ENCODE results near the gene SEC61A1. TPM values are rescaled to one million over a fixed set of nuclear protein-coding genes. Genes with fewer than 3 reads are reported as not detected.

SEC61A1 gene
- total RNA-seq, 2 donors from 2014 or later: 110 to 127 TPM

DNA sequence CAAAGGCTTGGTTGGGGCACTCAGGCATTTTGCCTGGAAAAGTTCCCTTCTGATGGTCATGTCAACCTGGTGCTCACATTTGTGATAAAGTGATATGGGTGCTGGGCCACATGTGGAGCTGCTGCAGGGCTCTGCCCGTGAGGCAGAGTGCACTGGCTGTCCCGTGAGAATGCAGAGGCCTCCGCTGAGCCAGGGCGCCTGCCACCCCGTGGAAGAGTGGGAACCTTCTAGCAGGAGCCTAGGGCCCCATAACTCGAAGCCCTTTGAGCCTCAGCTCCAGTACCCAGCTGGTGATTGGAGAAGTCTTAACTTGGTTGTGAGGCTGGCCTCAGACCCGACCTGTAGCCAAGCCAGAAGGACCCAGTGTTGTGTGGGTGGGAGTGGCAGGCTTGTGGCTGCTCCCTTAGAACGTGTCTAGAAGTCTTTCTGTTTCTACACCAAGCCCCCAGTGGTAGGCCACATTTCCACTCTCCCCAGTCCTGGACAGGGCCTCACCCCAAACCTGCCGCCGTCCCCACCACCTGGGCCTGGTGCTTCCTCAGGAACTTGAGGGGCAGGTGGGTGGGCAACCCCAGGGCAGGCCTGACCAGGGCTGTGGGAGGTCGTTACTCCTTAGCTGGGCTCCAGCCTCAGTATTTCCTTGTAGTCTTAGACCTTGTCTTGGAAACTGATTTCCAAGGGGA lies 19.7 kb downstream of the SEC61A1 start:
- peak overlapping the region in 1 of 2 donors; percentile 78 for H3K27ac Mint-ChIP-seq
- peaks cover 10 to 15% of the 10 kb centered on the region in 2 donors for H3K36me3 Mint-ChIP-seq
- no peaks in the 10 kb centered on the region for H3K9me3 Mint-ChIP-seq
- no peak for ATAC-seq
- DNase-seq (ENCODE audit: low spot score in 2 of 2): no peak

DNA sequence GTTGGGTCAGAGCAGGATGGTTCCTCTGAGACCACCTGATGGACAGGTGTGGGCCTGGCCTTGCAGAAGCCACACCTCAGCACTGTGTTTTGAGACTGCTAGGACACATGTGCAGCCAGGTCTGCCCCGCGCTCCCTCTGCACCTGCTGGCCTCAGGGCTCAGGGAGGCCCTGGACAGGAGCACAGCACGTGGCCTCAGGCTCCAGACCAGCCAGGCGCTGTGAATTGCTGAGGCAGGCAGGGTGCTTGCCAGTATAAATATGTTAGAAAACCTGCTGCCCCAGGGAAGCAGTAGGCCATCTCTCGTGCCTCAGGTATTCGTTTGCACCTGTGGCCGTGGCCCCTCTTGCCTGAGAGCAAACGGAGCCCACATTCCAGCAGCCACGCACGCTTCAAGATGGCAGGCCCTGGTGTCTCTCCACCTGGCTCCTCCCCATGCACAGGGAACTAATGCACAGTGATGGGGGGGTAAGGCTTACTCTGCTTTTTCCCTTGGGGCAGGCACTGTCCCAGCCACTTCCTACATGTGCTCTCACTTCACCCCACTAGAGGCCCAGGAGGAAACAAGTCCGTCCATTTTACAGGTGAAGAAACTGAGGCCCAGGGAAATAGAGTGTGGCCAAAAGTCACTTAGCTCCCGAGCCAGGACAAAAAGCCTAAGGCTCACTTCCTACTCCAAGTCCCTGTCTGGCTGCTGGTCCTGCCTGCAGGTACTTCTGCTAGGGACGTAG lies 20.4 kb downstream of the SEC61A1 start:
- ATAC-seq: no peak
- peaks cover 5 to 8% of the 10 kb centered on the region in 2 donors for H3K36me3 Mint-ChIP-seq

DNA sequence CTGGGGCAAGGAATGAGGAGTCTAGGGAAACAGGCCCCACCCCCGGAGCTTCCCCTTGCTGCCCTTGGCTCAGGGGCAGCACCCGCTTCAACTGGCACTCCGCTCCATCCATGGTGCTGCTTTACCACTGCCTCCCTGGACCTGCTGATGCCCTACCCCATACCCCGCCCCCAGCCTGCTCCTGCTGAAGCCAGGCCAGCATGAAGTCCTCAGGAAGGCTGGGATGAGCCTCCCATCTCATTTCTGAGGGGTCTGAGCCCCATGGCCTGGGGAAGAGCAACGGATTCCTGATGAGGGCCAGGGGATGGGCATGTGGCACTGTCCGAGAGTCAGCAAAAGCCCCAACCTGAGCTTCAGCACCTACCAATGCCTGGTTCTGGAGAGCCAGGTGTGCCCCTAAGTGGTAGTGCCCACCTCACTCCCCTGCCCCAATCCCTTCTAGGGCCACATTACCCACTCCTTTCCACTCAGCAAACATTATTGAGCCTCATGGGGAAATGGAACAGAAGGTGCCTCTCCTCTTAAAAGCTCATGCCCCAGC lies 21.0 kb downstream of the SEC61A1 start:
- DNase-seq (ENCODE audit: low spot score in 2 of 2): no peak
- ATAC-seq: no peak
- H3K27ac Mint-ChIP-seq: peak overlapping the region in 1 of 2 donors; percentile 74
- H3K36me3 Mint-ChIP-seq: peaks cover 2% of the 10 kb centered on the region in 2 donors
- no peaks in the 10 kb centered on the region for H3K9me3 Mint-ChIP-seq

More for the DNA sequence above, 20.4 kb downstream of the SEC61A1 start:
- no peak for DNase-seq (ENCODE audit: low spot score in 2 of 2)
- Mint-ChIP-seq H3K27ac (peak overlapping the region in 1 of 2 donors; percentile 78), H3K9me3 (no peaks in the 10 kb centered on the region)

DNA sequence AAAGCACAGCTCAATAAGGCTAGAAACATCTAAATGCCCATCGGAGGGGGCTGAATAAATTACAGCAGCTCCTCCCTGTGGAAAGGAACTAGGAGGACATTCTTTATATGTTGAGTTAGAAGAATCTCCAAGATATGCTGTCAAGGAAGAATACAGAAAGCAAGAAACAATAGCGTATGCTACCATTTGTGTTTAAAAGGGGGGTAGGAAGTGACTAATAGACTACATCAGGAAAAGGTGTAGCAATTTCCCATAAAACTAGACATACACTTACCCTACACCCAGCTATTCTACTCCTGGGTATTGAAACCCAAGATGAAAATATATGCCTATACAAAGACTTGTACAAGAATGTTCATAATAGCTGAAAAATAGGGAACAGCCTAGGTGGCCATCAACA lies 21.6 kb downstream of the SEC61A1 start:
- Mint-ChIP-seq H3K36me3 (no peaks in the 10 kb centered on the region), H3K9me3 (no peaks in the 10 kb centered on the region), H3K27ac (peak overlapping the region in 1 of 2 donors; percentile 74)
- ATAC-seq (no peak), DNase-seq (ENCODE audit: low spot score in 2 of 2) (no peak)

DNA sequence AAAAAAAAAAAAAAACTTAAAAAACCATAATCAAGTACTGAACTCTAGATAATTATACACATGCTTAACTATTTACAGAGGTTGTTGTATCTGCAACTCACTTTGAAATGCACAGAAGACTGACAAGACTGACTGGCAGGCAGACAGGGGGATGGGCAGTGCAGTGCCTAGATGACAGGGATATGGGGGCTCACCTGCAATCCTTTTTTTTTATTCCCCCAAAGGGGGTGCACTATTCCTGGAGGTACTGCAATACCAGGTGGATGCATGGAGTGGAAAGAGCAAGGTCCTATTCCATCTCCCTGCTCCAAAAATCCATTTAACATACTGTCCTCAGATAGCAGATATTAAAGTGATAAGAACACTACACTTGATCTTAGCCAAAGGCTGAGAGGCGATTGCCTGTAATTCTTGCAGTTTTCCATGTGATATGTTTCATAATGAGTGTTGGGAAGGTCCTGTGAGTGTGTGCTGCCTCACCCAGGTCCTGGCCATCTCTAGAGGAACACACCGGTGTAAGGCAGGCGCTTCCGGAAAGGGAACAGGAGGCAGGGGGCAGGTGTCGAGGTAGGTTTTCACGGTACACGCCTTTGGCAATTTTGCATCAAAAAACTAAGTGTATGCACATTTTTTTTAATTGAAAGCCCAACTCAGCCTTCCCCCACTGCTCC lies 22.7 kb downstream of the SEC61A1 start:
- peak overlapping the region in 1 of 2 donors; percentile 19 for H3K27ac Mint-ChIP-seq
- ATAC-seq: peak; percentile 1 to 7
- DNase-seq (ENCODE audit: low spot score in 2 of 2): no peak

DNA sequence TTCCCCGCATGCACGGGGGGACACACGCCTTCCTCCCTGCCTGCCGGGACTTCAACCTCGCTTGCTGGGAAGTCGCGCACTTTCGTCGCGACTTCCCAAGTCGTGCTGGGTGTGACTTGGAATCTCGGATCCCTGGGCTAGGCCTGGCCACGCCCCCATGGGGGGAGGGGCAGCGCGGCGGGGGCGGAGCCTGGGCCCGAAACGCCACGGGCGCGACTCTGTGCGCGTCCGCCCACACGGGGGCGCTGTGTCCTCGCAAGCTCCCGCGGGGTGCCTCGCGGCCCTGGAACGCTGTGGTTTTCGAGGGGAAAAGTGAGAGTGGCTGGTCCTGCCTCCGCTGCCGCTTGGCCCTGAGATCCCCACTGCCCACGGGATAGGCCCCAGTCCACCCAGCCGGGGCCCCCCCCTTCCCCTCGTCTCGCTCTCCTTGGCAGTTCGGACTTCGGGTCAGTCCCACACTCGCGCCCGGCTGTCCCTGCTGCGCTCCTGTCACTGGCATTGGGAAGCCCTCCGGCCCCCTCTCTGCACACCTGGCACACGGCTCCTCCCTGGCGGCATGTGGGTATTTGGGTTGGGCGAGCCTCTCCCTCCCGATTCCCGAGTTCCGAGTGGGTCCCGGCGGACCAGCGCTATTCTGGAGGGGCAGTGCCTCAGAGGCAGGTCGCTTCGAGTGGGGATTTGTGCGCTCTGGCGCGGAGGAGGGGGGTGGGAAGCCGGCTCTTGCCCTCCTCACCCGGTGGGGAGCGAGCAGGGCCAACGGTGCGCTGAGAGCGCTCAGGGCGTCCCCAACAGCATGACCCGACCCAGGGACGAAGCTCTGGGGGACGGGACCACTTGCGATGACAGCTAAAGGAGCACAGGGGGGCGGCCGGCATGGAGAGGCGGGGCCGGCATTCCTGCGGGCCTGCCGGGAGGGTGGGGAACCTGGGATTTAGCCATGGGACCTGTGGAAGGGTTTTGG lies 23.6 kb downstream of the SEC61A1 start:
- ATAC-seq (peak; percentile 77 to 82), DNase-seq (ENCODE audit: low spot score in 2 of 2) (peak; percentile 82 to 93)
- Mint-ChIP-seq H3K27ac (peak overlapping the region in 1 of 2 donors; percentile 19), H3K9me3 (no peaks in the 10 kb centered on the region), H3K36me3 (peaks cover 1 to 7% of the 10 kb centered on the region in 2 donors)

More for the DNA sequence above, 22.7 kb downstream of the SEC61A1 start:
- Mint-ChIP-seq H3K9me3 (no peaks in the 10 kb centered on the region), H3K36me3 (no peaks in the 10 kb centered on the region)

DNA sequence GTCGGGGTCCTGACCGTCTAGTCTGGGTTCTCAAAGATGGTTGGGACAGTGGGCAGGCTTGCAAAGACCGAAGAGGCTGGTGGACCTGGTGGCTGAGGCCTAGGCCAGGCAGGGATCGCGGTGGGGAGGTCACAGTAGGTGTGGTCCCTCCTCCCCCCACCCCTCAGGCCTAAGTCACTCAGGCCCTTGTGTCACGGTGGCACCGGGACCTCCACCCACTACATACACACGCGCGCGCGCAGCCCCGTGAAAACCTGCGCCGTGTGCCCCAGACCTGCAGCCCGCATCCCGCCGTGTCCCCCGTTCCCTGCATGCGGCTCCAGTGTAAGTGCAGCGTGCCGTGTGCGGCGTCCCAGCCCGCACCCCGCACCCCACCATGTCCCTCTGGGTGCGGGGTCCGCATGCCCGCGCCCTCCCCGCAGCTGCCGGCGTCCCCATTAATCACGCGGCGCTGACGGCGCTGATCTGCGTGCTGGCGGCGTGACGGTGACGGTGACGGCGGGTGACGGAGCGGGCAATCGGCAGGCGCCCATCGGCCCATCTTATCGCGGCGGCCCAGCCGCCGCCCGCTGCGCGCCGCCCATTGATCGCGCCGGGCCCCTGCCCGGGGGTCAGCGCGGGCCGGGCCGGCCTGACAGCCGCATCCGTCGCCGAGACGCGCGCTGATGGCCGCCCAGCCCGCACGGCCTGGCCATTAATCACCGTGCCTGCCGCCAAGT lies 24.4 kb downstream of the SEC61A1 start:
- Mint-ChIP-seq H3K27ac (no peak overlapping the region), H3K36me3 (peaks cover 8 to 9% of the 10 kb centered on the region in 2 donors), H3K9me3 (no peaks in the 10 kb centered on the region)
- DNase-seq (ENCODE audit: low spot score in 2 of 2) (peak in 1 of 2 donors; percentile 28), ATAC-seq (peak; percentile 15 to 25)

DNA sequence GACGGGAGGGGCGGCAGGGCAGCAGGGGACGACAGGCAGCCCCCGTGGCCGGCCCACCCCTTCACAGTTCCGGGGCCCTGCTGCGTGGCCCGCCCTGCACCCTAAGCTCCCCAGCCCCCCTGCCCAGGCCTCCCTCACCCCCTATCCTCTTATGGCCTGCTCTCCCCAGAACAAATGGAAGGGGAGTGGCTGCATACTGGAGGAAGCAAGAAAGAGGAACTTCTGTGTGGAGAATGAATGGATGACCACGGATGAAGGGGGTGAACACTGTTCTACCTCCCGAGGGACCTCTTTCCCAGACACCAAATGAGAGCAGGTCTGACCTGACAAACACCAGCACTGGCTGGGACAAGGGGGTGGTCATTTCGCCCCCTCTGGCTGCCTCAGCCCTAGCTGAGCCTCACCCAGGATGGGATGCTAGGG lies 25.0 kb downstream of the SEC61A1 start:
- no peaks in the 10 kb centered on the region for H3K9me3 Mint-ChIP-seq
- H3K36me3 Mint-ChIP-seq: peaks cover 8 to 10% of the 10 kb centered on the region in 2 donors
- no peak for DNase-seq (ENCODE audit: low spot score in 2 of 2)
- no peak overlapping the region for H3K27ac Mint-ChIP-seq
- ATAC-seq: no peak

DNA sequence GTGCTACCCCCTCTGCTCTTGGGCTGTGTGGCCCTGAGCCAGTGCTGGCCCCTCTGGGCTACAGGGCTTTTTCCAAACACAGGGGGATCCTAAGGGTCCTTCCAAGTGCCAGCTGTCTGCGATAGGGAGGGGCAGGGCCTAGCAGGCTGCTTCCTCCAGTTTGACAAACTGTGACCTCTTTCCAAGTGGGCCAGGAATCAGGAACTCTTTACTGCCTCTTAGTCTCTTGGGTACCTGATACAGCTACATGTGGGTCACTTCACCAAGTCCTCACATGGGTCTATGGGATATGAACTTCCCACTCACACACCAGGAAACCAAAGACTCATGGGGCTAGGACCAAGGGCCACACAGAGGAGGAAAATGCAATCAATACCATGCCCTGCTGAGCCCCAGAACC lies 25.4 kb downstream of the SEC61A1 start:
- DNase-seq (ENCODE audit: low spot score in 2 of 2) (no peak), ATAC-seq (no peak)
- Mint-ChIP-seq H3K27ac (no peak overlapping the region), H3K9me3 (no peaks in the 10 kb centered on the region), H3K36me3 (peaks cover 11 to 12% of the 10 kb centered on the region in 2 donors)

DNA sequence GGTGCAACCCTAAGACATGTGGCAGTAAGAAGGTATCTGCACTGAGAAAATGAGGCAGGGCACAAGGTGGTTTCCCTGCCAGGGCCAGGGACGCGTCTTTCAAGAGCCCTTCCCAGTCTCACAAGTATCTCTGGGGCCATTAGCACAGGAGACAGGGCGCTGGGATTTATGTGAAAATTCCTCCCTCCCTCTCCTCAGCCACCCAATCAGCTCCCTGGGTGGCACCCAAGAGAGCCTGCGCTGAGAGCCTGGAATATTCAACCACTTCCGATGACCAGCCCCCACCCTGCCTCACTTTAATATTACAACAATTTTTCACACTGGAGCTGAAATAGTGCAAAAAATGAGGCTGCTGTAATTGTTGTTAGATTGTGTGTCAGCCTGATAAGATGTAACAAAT lies 26.1 kb downstream of the SEC61A1 start:
- H3K36me3 Mint-ChIP-seq: peaks cover 16 to 17% of the 10 kb centered on the region in 2 donors
- DNase-seq (ENCODE audit: low spot score in 2 of 2): no peak

DNA sequence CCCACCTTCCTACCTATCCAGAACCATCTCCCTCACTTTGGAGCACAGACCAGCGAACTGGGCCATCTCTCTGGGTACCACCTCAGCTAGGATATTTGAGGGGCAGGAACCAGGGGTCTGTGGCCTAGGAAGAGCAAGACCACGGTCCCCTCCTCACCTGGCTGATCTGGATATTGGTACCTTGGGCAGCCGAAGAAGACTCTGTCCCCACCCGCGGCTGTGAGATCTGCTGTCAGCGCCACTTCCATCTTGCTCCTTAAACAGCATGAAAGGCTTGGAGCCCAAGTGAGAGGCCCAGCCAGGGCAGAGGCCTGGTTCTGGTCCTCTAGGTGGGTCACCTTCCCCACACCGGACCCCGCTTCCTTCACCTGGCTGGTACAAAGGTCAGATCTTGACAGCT lies 26.6 kb downstream of the SEC61A1 start:
- ATAC-seq: no peak
- H3K9me3 Mint-ChIP-seq: no peaks in the 10 kb centered on the region
- peaks cover 16 to 17% of the 10 kb centered on the region in 2 donors for H3K36me3 Mint-ChIP-seq
- DNase-seq (ENCODE audit: low spot score in 2 of 2): no peak
- H3K27ac Mint-ChIP-seq: no peak overlapping the region

More for the DNA sequence above, 26.1 kb downstream of the SEC61A1 start:
- Mint-ChIP-seq H3K27ac (no peak overlapping the region), H3K9me3 (no peaks in the 10 kb centered on the region)
- no peak for ATAC-seq

DNA sequence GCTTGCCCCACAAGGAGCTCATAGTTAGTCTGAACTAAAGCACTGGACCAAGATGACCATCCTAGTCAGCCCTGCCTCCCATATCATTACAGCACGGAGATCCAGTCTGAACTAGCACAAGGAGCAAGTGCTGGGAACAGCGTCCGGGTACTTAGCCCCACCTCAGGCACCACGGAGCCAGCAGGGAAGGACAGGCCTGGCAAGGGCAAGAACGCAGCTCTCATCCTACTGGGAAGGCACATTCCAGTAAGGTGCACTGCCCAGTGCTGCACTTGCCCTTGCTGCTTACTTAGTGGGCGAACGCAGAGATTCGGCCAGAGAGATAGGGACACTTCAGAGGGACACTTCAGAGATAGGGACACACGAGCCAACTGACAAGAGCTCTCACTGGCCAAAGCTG lies 27.6 kb downstream of the SEC61A1 start:
- Mint-ChIP-seq H3K36me3 (peaks cover 17 to 24% of the 10 kb centered on the region in 2 donors), H3K9me3 (no peaks in the 10 kb centered on the region), H3K27ac (no peak overlapping the region)
- DNase-seq (ENCODE audit: low spot score in 2 of 2): no peak
- ATAC-seq: no peak

DNA sequence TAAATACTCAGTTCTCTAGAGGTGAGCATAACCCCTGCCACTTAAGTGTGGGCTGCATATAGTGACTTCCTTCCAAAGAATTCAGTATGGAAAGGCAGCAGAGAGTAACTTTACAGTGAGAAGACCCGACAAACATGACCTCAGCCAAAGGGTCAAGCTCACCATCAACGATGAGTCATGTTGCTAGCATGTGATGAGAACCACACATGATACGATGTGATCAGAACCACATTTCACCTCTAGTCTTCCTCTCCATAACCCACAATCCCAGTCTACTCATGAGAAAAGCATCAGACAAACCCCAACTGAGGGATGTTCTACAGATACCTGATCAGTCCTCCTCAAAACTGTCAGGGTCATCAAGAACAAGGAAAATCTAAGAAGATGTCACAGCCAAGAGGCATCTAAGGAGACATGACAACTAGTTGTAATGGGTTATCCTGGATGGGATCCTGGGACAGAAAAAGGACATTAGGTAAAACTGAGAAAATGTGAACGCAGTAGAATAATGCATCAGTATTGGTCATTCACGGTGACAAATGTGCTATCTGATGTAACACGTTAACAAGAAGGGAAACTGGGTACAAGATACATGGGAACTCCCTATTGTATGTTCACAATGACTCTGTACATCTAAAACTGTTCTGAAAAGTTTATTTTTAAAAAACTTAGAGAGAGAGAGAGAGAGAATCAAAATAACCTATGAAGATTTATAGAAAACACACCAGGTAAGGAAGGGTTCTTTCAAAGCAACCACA lies 28.3 kb downstream of the SEC61A1 start:
- H3K9me3 Mint-ChIP-seq: no peaks in the 10 kb centered on the region
- H3K27ac Mint-ChIP-seq: no peak overlapping the region

DNA sequence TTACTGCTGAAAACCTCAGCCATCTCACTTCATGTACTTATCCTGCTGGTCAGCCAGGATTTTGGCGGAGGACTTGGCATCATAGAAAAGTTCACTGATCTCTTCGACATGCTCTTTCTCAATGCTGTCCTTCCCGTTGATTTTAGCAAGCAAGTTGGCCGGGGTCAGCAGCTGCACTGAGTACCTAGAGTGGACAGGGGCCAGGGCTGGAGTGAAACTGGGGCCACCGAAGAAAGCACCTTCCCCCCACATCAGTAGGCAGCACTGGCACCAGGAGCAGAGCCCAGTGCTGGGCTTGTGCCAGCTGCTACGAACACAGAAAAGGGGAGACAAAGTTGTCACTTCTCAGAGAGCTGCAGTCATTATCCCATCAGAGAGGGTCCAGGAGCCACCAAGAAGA lies 29.0 kb downstream of the SEC61A1 start:
- peak overlapping the region in 1 of 2 donors; percentile 50 for H3K27ac Mint-ChIP-seq
- H3K36me3 Mint-ChIP-seq: peaks cover 21 to 28% of the 10 kb centered on the region in 2 donors
- no peaks in the 10 kb centered on the region for H3K9me3 Mint-ChIP-seq
- DNase-seq (ENCODE audit: low spot score in 2 of 2) (no peak), ATAC-seq (no peak)

More for the DNA sequence above, 28.3 kb downstream of the SEC61A1 start:
- no peak for DNase-seq (ENCODE audit: low spot score in 2 of 2)
- no peak for ATAC-seq
- peaks cover 20 to 27% of the 10 kb centered on the region in 2 donors for H3K36me3 Mint-ChIP-seq

DNA sequence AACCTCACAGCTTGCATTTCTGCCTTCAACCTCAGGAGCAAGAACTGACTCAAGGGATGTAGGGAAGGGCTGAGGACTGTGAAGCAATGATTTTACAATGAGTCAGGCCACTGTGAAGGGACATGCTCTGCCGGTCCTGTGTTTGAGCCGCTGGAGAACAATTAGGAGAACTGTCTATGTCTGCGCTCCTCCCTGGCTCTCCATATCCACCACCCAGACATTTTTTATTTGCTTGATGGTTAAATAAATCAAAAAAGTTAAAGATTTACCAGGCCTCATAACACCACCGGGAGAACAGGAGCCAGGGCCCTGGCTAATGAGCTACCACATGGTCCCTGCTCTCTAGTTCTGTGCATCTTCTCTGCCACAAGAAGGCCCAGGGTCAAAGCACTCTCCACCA lies 29.6 kb downstream of the SEC61A1 start:
- no peak overlapping the region for H3K27ac Mint-ChIP-seq
- H3K36me3 Mint-ChIP-seq: peaks cover 21 to 28% of the 10 kb centered on the region in 2 donors
- DNase-seq (ENCODE audit: low spot score in 2 of 2): no peak
- no peak for ATAC-seq
- no peaks in the 10 kb centered on the region for H3K9me3 Mint-ChIP-seq

Data from activated naive CD4-positive, alpha-beta T cell treated with anti-CD3 and anti-CD28 coated beads, Interleukin-2, amount 50 U/mL, for 72 hours (primary cell).